ENCODE data around the gene FTO. TPM values are rescaled to one million over a fixed set of nuclear protein-coding genes. Genes with fewer than 3 reads are reported as not detected.
A peak's percentile ranks its signal among the peaks of the same experiment; 100 is the strongest.

The FTO gene
- total and polyA plus RNA-seq, 2 of the 13 experiments (the other 11 are each of a cell fraction or from before 2014, with no cell fraction given), result 41.6 to 55.8 TPM

DNA sequence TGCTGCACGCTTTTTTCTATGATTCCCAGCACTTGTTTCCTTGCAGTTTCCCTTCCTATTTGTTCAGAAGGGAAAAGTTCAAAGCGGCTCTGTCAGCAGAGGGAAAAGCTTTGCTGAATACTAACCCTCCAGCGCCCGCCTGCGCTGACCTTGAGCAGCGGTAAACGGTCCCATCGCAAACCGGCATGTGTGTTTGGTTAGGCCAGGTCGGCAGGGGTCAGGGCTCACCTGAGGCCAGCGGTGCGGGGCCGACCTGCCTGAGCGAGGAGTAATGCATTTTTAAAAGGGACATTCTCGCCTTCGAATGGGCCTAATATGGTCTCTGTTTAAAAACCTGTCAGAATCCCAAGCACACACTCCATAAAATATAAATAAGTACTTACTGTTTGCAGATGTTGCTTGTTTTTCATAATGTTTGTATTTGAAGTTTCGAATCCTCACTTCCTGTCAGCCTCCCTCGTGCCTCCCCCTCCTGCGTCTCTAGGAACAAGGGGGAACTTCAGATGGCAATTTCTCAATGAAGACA, 472.5 kb downstream of the FTO start:
- peaks cover 98% of the 10 kb centered on the region for H3K4me1 ChIP-seq (ENCODE audit: insufficient read depth, low read length)
- ChIA-PET CTCF (ENCODE audit: low intra/inter-chr PET ratio, low total read pairs) (interaction anchor here (1.5 kb wide), 1 partner anchor 17 kb away, joined by 5 read pairs; no protein-coding TSS in a partner anchor), POLR2A (interaction anchor here (0.7 to 4.6 kb wide), 17 partner anchors 10 to 961 kb away, joined by 3 to 155 read pairs (median 3); partner anchors contain the start of gene IRX3)
- H3K4me2 ChIP-seq (ENCODE audit: low read depth, low read length), result peak overlapping the region; percentile 90
- no TSS peak for BruUV-seq (replicated peaks)
- H3K79me2 ChIP-seq (ENCODE audit: insufficient read depth, low read length), result no peaks in the 10 kb centered on the region
- H3K4me3 ChIP-seq (replicated peaks in 1 of 3; ENCODE audit: insufficient read depth in 1 of 3, low read depth in 2 of 3, low read length in 3 of 3), result peak overlapping the region; percentile 40 to 56 (median 47); a peak in 4 of 6 replicates
- intact Hi-C loops (cut with micrococcal nuclease; ENCODE audit: unreplicated experiment), result loop anchor here (1.0 to 10.0 kb wide), 10 partner anchors 11 to 632 kb away; no protein-coding TSS in a partner anchor
- no peak overlapping the region for H2AFZ ChIP-seq (ENCODE audit: low read length)
- FAIRE-seq (peak; percentile 72), DNase-seq (ENCODE audit: low spot score) (peak; percentile 99), ATAC-seq (peak; percentile 88)
- no peaks in the 10 kb centered on the region for H3K27me3 ChIP-seq (ENCODE audit: control insufficient read depth in 1 of 2, insufficient read depth in 2 of 2, low read length in 2 of 2)
- 0% methylated on average over 19 of the region's 19 CpGs for WGBS (ENCODE audit: low lambda C conversion rate)
- H3K9ac ChIP-seq (ENCODE audit: insufficient read depth, low read depth, low read length), result peak overlapping the region; percentile 79
- H3K9me3 ChIP-seq (ENCODE audit: low read length), result no peaks in the 10 kb centered on the region
- H4K20me1 ChIP-seq (ENCODE audit: insufficient read depth, low read length), result no peaks in the 10 kb centered on the region
- peak overlapping the region; percentile 97 for H3K27ac ChIP-seq (ENCODE audit: extremely low read length, insufficient read depth, low read length)
- no peaks in the 10 kb centered on the region for H3K36me3 ChIP-seq (replicated peaks in 1 of 2; ENCODE audit: control insufficient read depth in 1 of 2, insufficient read depth in 2 of 2, low read length in 2 of 2)
- in situ Hi-C loops (cut with HindIII; ENCODE audit: extremely low pct_ligation_motif_present, low pct_unique_long_range_greater_than_20kb), result loop anchor here (5.0 to 25.0 kb wide), 2 partner anchors 94 to 414 kb away; no protein-coding TSS in a partner anchor
- TF ChIP-seq ZNF703 (CRISPR knock-in tag; IDR thresholded peaks at IDR 0.05; ENCODE audit: borderline replicate concordance) (no peak), XBP1 (CRISPR knock-in tag; IDR thresholded peaks at IDR 0.05) (peak; percentile 58; the same call in 1 of the 2 replicates), PAWR (CRISPR knock-in tag; IDR thresholded peaks at IDR 0.05; ENCODE audit: borderline replicate concordance) (no peak), MAFG (CRISPR knock-in tag; IDR thresholded peaks at IDR 0.05) (no peak), ZFP82 (CRISPR knock-in tag; IDR thresholded peaks at IDR 0.05; ENCODE audit: borderline replicate concordance) (no peak), ZBTB20 (CRISPR knock-in tag; IDR thresholded peaks at IDR 0.05; ENCODE audit: borderline replicate concordance, low read depth) (peak; percentile 79; the same call in 1 of the 2 replicates), ZSCAN22 (CRISPR knock-in tag; IDR thresholded peaks at IDR 0.05) (no peak), ZSCAN31 (CRISPR knock-in tag; IDR thresholded peaks at IDR 0.05; ENCODE audit: low read depth) (peak; percentile 97), IKZF4 (CRISPR knock-in tag; IDR thresholded peaks at IDR 0.05; ENCODE audit: borderline replicate concordance, low read depth, not compliant biosample characterization) (no peak), ZNF558 (CRISPR knock-in tag; IDR thresholded peaks at IDR 0.05; ENCODE audit: borderline replicate concordance) (no peak), ZNF674 (CRISPR knock-in tag; IDR thresholded peaks at IDR 0.05; ENCODE audit: low read depth) (no peak), BRD4 (CRISPR knock-in tag; IDR thresholded peaks at IDR 0.05) (peak; percentile 100), ZFP36L1 (CRISPR knock-in tag; IDR thresholded peaks at IDR 0.05) (peak; percentile 69; the same call in 1 of the 2 replicates), ZNF543 (CRISPR knock-in tag; IDR thresholded peaks at IDR 0.05) (peak; percentile 73; the same call in 1 of the 2 replicates), MAFF (IDR thresholded peaks at IDR 0.05; ENCODE audit: low read depth, low read length) (peak; percentile 66), ZNF225 (CRISPR knock-in tag; IDR thresholded peaks at IDR 0.05) (no peak), STAT5B (CRISPR knock-in tag; IDR thresholded peaks at IDR 0.05) (peak; percentile 74; the same call in 1 of the 2 replicates), ZNF780A (CRISPR knock-in tag; IDR thresholded peaks at IDR 0.05) (no peak; the same call in 1 of the 2 replicates), REPIN1 (CRISPR knock-in tag; IDR thresholded peaks at IDR 0.05; ENCODE audit: borderline replicate concordance, low read depth) (peak; percentile 98; the same call in 1 of the 2 replicates), CBX5 (CRISPR knock-in tag; IDR thresholded peaks at IDR 0.05; ENCODE audit: borderline replicate concordance) (peak; percentile 97; the same call in 1 of the 2 replicates), ZNF841 (CRISPR knock-in tag; IDR thresholded peaks at IDR 0.05; ENCODE audit: borderline replicate concordance) (no peak), GABPA (IDR thresholded peaks at IDR 0.05; ENCODE audit: low read depth, low read length) (no peak), GABPA (CRISPR knock-in tag; IDR thresholded peaks at IDR 0.05; ENCODE audit: low read depth) (peak; percentile 56), ETV6 (CRISPR knock-in tag; conservative IDR thresholded peaks at IDR 0.05) (0 out of 2 replicates have a peak, but pooled peaks have one; percentile 42), EZH2 (conservative IDR thresholded peaks at IDR 0.05; ENCODE audit: low read depth, low read length) (no peak)
- TF ChIP-seq, protein P1, sequence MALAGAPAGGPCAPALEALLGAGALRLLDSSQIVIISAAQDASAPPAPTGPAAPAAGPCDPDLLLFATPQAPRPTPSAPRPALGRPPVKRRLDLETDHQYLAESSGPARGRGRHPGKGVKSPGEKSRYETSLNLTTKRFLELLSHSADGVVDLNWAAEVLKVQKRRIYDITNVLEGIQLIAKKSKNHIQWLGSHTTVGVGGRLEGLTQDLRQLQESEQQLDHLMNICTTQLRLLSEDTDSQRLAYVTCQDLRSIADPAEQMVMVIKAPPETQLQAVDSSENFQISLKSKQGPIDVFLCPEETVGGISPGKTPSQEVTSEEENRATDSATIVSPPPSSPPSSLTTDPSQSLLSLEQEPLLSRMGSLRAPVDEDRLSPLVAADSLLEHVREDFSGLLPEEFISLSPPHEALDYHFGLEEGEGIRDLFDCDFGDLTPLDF (CRISPR knock-in tag; IDR thresholded peaks at IDR 0.05), result no peak; the same call in 1 of the 2 replicates
